ENCODE results near the gene CDK2AP2.

DNA sequence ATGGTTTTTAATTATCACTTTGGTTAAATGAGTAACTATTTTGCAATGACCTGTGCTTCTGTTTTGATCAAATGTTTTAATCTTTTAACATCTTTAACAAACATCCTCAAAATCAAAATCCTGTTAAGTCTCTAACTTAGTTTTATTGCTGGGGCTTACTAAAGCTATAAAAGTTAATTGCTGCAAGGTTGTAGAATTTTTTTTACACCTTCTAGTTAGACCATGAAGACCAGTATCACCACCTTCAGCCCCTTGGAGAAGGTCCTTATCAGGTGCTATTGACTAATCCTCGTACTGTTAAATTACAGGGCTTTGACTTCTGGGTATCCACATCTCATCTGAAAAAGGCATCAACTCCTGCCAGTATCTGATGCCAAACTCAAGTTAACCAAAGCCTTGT is 27.6 kb upstream of the CDK2AP2 start:
- TF ChIP-seq, protein P1, sequence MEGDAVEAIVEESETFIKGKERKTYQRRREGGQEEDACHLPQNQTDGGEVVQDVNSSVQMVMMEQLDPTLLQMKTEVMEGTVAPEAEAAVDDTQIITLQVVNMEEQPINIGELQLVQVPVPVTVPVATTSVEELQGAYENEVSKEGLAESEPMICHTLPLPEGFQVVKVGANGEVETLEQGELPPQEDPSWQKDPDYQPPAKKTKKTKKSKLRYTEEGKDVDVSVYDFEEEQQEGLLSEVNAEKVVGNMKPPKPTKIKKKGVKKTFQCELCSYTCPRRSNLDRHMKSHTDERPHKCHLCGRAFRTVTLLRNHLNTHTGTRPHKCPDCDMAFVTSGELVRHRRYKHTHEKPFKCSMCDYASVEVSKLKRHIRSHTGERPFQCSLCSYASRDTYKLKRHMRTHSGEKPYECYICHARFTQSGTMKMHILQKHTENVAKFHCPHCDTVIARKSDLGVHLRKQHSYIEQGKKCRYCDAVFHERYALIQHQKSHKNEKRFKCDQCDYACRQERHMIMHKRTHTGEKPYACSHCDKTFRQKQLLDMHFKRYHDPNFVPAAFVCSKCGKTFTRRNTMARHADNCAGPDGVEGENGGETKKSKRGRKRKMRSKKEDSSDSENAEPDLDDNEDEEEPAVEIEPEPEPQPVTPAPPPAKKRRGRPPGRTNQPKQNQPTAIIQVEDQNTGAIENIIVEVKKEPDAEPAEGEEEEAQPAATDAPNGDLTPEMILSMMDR (IDR thresholded peaks at IDR 0.05): no peak
- no peak for TF ChIP-seq POLR2A (IDR thresholded peaks at IDR 0.05)
